GM18526 (cell line): ENCODE data around the gene ELMO1.

Source experiments
- POLR2A ChIP-seq: IDR thresholded peaks from 3 replicates; pipeline ENCODE4 v1.6.1; 2011; ENCODE audit not compliant: insufficient read length; ENCODE audit errors: extremely low read depth

Gene ELMO1

GRCh38 chr7:36810489-36810888 is 638.2 kb downstream of the ELMO1 start:
- no peak for TF ChIP-seq POLR2A

GRCh38 chr7:36810032-36810431 is 638.6 kb downstream of the ELMO1 start:
- no peak for TF ChIP-seq POLR2A

GRCh38 chr7:36809510-36809909 is 639.2 kb downstream of the ELMO1 start:
- TF ChIP-seq POLR2A, result no peak

- no peak for TF ChIP-seq POLR2A
Measured at GRCh38 chr7:36809086-36809485, 639.6 kb downstream of the ELMO1 start.

- no peak for TF ChIP-seq POLR2A
Measured at GRCh38 chr7:36806891-36807290, 641.8 kb downstream of the ELMO1 start.
